OCI-LY7 (cell line): Measurements from ENCODE around the gene SUB1. TPM values are rescaled to one million over a fixed set of nuclear protein-coding genes. Genes with fewer than 3 reads are reported as not detected.
"Not testable (repeated sequence)": the region's sequence is repeated elsewhere in the genome, so short reads cannot be mapped to it uniquely, and the experiment has no call there.

Source experiments
- BruUV-seq: library from RNA; stranded (reverse); fragments of 400-500 nt; replicated peaks from 2 replicates; lab custom pipeline; 2021; lab: Mats Ljungman, UMichigan
- CTCF ChIA-PET: fragments of 300-600 bp; sonication (Branson Sonifier 250); formaldehyde crosslinking; loops from one replicate; lab custom pipeline; 2022; ENCODE audit warnings: antibody characterized with exemption; ENCODE audit not compliant: unreplicated experiment; lab: Charles Lee
- POLR2A ChIA-PET: fragments of 300-600 bp; sonication (Branson Sonifier 250); formaldehyde crosslinking; loops from one replicate; lab custom pipeline; 2022; ENCODE audit warnings: antibody characterized with exemption; lab: Charles Lee
- DNase-seq: peaks from one replicate; pipeline ENCODE4 v3.0.0-alpha.2; 2015; ENCODE audit warnings: low spot score
- H2AFZ ChIP-seq: fragments of 200-600 bp; sonication (generic), shearing (Covaris generic); 2 replicates; pipeline ENCODE4 v1.6.1; 2014; ENCODE audit warnings: mild to moderate bottlenecking, antibody characterized with exemption, low read length, moderate library complexity
- H3K27ac ChIP-seq: fragments of 200-600 bp; sonication (generic); 2 replicates; pipeline ENCODE4 v1.5.1; 2014; ENCODE audit warnings: mixed run types, low read depth, mild to moderate bottlenecking, moderate library complexity, low read length, inconsistent platforms; ENCODE audit not compliant: poor library complexity, severe bottlenecking
- H3K36me3 ChIP-seq: fragments of 200-600 bp; sonication (generic); 2 replicates; pipeline ENCODE4 v1.6.1; 2014; ENCODE audit warnings: mild to moderate bottlenecking, antibody characterized with exemption, low read length, moderate library complexity, mixed read lengths; ENCODE audit not compliant: insufficient read depth
- H3K4me1 ChIP-seq: fragments of 200-600 bp; sonication (generic); 2 replicates; pipeline ENCODE4 v1.5.1; 2014; ENCODE audit warnings: mild to moderate bottlenecking, low read length; ENCODE audit not compliant: insufficient read depth, poor library complexity, severe bottlenecking
- H3K4me2 ChIP-seq: fragments of 200-600 bp; sonication (generic); 2 replicates; pipeline ENCODE4 v1.6.1; 2014; ENCODE audit warnings: mild to moderate bottlenecking, low read length
- H3K4me3 ChIP-seq: fragments of 200-600 bp; sonication (generic); 2 replicates; pipeline ENCODE4 v1.5.1; 2014; ENCODE audit warnings: mild to moderate bottlenecking, low read depth, low read length; ENCODE audit not compliant: poor library complexity, severe bottlenecking
- H3K79me2 ChIP-seq: fragments of 200-600 bp; sonication (generic); 2 replicates; pipeline ENCODE4 v1.6.1; 2016; ENCODE audit warnings: low read depth, mild to moderate bottlenecking, low read length, moderate library complexity, mixed read lengths; ENCODE audit not compliant: insufficient read depth
- H3K9me2 ChIP-seq: fragments of 200-600 bp; sonication (generic); 2 replicates; pipeline ENCODE4 v1.6.1; 2016; ENCODE audit warnings: mild to moderate bottlenecking, low read length, mixed read lengths; ENCODE audit not compliant: insufficient read depth
- H3K9me3 ChIP-seq: fragments of 200-600 bp; sonication (generic); 2 replicates; pipeline ENCODE4 v1.6.1; 2014; ENCODE audit warnings: mild to moderate bottlenecking, mixed run types, low read length, mixed read lengths
- H4K20me1 ChIP-seq: fragments of 200-600 bp; sonication (generic); 2 replicates; pipeline ENCODE4 v1.6.1; 2014; ENCODE audit warnings: mild to moderate bottlenecking, antibody characterized with exemption, low read length, moderate library complexity, mixed read lengths; ENCODE audit not compliant: insufficient read depth
- CTCF ChIP-seq: fragments of 200-600 bp; sonication (generic); conservative IDR thresholded peaks from 2 replicates; pipeline ENCODE4 v1.5.1; 2014; ENCODE audit warnings: mild to moderate bottlenecking, antibody characterized with exemption, low read length, moderate library complexity, mixed read lengths
- EZH2phosphoT487 ChIP-seq: fragments of 200-600 bp; sonication (generic); IDR thresholded peaks from 2 replicates; pipeline ENCODE4 v1.6.1; 2018; ENCODE audit warnings: low read depth, borderline replicate concordance, mild to moderate bottlenecking, mixed run types, antibody characterized with exemption, low read length, moderate library complexity, mixed read lengths
- intact Hi-C: fragments of 100-400 bp; cut with micrococcal nuclease; formaldehyde crosslinking; loops from one replicate; pipeline ENCODE4 v1.10.0; 2022; ENCODE audit not compliant: unreplicated experiment
- total RNA-seq, 2 experiments: library from RNA; depleted of rRNA in 1 of 2; stranded (reverse); fragments of >200 nt in 1 of 2; shearing (Covaris generic) in 1 of 2; gene quantifications; 2 replicates each; pipeline ENCODE4 v1.2.3, GENCODE V29; 2014 to 2022

The SUB1 gene
- total RNA-seq, 2 experiments from 2014 or later, result 40.3 to 69.2 TPM

- Histone ChIP-seq H3K4me3 (no peak overlapping the region), H3K79me2 (no peaks in the 10 kb centered on the region), H3K9me2 (no peaks in the 10 kb centered on the region), H3K9me3 (no peaks in the 10 kb centered on the region), H3K4me2 (no peak overlapping the region), H3K36me3 (no peaks in the 10 kb centered on the region), H4K20me1 (no peaks in the 10 kb centered on the region), H3K4me1 (no peaks in the 10 kb centered on the region), H3K27ac (no peak overlapping the region), H2AFZ (no peak overlapping the region)
- CTCF ChIA-PET, result no interaction called here
- intact Hi-C loops, result no loop called here
- POLR2A ChIA-PET, result interaction anchor here (1.6 kb wide), 1 partner anchor 16 kb away, joined by 4 read pairs; no protein-coding TSS in a partner anchor
- TF ChIP-seq CTCF (no peak), EZH2phosphoT487 (no peak)
- BruUV-seq, result no TSS peak
- no peak for DNase-seq
Measured at GRCh38 chr5:32552936-32553335, 32.4 kb upstream of the SUB1 start.

GRCh38 chr5:32554181-32554780 is 31.1 kb upstream of the SUB1 start:
- H3K27ac ChIP-seq, H3K36me3 ChIP-seq, H2AFZ ChIP-seq, CTCF ChIA-PET, H3K79me2 ChIP-seq, H3K9me3 ChIP-seq, DNase-seq, H3K9me2 ChIP-seq, H3K4me3 ChIP-seq, POLR2A ChIA-PET, intact Hi-C loops, BruUV-seq, H3K4me1 ChIP-seq, H4K20me1 ChIP-seq, H3K4me2 ChIP-seq: not testable (repeated sequence)

GRCh38 chr5:32556543-32556942 is 28.8 kb upstream of the SUB1 start:
- H3K4me1 ChIP-seq, H3K79me2 ChIP-seq, H3K27ac ChIP-seq, H4K20me1 ChIP-seq, H2AFZ ChIP-seq, CTCF ChIA-PET, H3K9me3 ChIP-seq, DNase-seq, H3K4me3 ChIP-seq, BruUV-seq, H3K4me2 ChIP-seq, H3K9me2 ChIP-seq, POLR2A ChIA-PET, H3K36me3 ChIP-seq, intact Hi-C loops: not testable (repeated sequence)

- intact Hi-C loops, result no loop called here
- ChIA-PET CTCF (no interaction called here), POLR2A (no interaction called here)
- Histone ChIP-seq H3K9me3 (no peaks in the 10 kb centered on the region), H3K4me3 (no peak overlapping the region), H4K20me1 (no peaks in the 10 kb centered on the region), H3K4me2 (no peak overlapping the region), H3K9me2 (no peaks in the 10 kb centered on the region), H3K4me1 (no peaks in the 10 kb centered on the region), H3K27ac (no peak overlapping the region), H3K79me2 (no peaks in the 10 kb centered on the region), H3K36me3 (no peaks in the 10 kb centered on the region), H2AFZ (no peak overlapping the region)
- no peak for DNase-seq
- TF ChIP-seq EZH2phosphoT487 (no peak), CTCF (no peak)
- no TSS peak for BruUV-seq
Measured at GRCh38 chr5:32559411-32559810, 25.9 kb upstream of the SUB1 start.
